ENCODE data around the gene SF3A1. TPM values are rescaled to one million over a fixed set of nuclear protein-coding genes. Genes with fewer than 3 reads are reported as not detected.

Gene SF3A1
- total RNA-seq, 2 donors from 2014 or later: 151 to 194 TPM

GRCh38 chr22:30397656-30398635 lies 41.3 kb upstream of the SF3A1 start:
- no peak for TF ChIP-seq CTCF (IDR thresholded peaks at IDR 0.05)
- intact Hi-C loops (cut with DNase I): no loop called here
- no peak for DNase-seq
- peak overlapping the region; percentile 3 to 50 for H3K9ac ChIP-seq (ENCODE audit: low read depth in 2 of 2, low read length in 2 of 2)
- H3K4me1 ChIP-seq: peaks cover 9% of the 10 kb centered on the region
- no peak overlapping the region for H3K27ac ChIP-seq
- peak overlapping the region; percentile 71 for H3K4me3 ChIP-seq
- peaks cover 10% of the 10 kb centered on the region for H3K27me3 ChIP-seq
- no peaks in the 10 kb centered on the region for H3K9me3 ChIP-seq
- no peaks in the 10 kb centered on the region for H3K36me3 ChIP-seq

DNA sequence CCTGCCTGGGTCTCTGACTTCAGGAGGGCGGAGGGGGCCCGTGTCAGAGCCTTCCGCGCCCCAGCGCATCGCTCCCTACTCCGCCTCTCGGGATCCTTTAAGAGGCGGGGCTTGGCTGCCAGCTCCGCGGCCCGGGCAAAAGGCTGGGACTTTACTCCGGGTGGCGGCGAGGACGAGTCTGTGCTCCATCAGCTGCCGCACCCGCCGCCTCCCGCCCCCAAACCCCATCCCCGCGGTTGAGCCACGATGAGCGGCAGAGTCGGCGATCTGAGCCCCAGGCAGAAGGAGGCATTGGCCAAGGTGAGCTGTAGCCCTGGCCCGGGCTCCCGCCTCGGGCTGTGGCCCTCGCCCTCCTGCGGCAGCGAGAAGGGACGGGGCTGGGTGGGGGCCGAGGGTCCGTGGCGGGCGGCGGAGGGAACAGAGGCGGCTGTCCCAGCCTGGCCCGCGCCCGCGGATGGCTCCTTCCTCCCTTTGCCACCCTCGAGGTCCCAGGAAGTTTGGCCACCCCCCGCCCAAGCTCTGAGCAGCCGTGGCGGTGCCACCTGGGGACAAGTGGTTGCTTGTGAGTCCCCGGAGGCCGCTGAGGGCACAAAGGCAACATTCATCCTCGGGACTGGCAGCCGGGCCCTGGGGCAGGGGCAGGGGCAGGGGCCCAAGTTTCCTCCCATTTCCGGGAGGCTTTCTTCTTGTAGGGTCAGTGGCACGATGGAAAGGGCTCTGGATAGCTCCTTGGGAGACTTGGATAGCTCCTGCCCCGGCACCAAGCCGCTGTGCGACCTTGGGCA lies 40.4 kb upstream of the SF3A1 start, which contains the start of gene SEC14L2:
Gene SEC14L2, plus strand, starts transcription at position 148 of the 785 bp plus-strand sequence. Its CDS starts 99 bp downstream, at position 247.
- peak within 1 kb of the TSS; percentile 3 to 50 for H3K9ac ChIP-seq (ENCODE audit: low read depth in 2 of 2, low read length in 2 of 2)
- no peak for TF ChIP-seq CTCF (IDR thresholded peaks at IDR 0.05)
- H3K4me1 ChIP-seq: peaks cover 9% of the 10 kb centered on the region
- peak within 1 kb of the TSS; percentile 71 for H3K4me3 ChIP-seq
- DNase-seq: peak; percentile 86
- H3K9me3 ChIP-seq: no peaks in the 10 kb centered on the region
- H3K27me3 ChIP-seq: peaks cover 10% of the 10 kb centered on the region
- no peak within 1 kb of the TSS for H3K27ac ChIP-seq
- H3K36me3 ChIP-seq: no peaks in the 10 kb centered on the region
- intact Hi-C loops (cut with DNase I): no loop called here

DNA sequence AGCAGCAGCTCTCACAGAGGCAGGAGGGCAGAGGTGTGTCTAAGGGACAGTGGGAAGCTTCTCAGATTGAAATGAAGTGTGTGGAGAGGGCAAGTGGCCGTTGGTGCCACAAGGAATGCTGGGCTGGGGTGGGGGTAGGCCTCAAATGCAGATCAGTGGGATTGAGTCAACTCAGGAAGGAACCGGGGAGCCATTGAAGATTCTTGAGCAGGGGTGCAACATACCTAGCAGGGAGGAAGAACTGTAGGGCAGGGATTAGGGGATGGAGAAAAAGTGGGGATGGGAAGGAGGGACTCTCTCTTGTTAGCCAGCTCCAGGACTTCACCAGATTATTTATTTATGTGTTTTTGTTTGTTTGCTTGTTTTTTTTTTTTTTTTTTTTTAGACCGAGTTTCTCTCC lies 37.2 kb upstream of the SF3A1 start:
- no peak for TF ChIP-seq CTCF (IDR thresholded peaks at IDR 0.05)
- intact Hi-C loops (cut with DNase I): loop anchor here (5.0 kb wide), 1 partner anchor 33 kb away; the partner anchor contains the start of gene MTFP1
- no peak for DNase-seq
- H3K27me3 ChIP-seq: peaks cover 10% of the 10 kb centered on the region
- H3K27ac ChIP-seq: no peak overlapping the region
- no peak overlapping the region for H3K4me3 ChIP-seq
- no peak overlapping the region for H3K9ac ChIP-seq (ENCODE audit: low read depth in 2 of 2, low read length in 2 of 2)
- no peaks in the 10 kb centered on the region for H3K36me3 ChIP-seq
- peaks cover 9% of the 10 kb centered on the region for H3K4me1 ChIP-seq
- no peaks in the 10 kb centered on the region for H3K9me3 ChIP-seq

- no peak overlapping the region for H3K4me3 ChIP-seq
- H3K9ac ChIP-seq (ENCODE audit: low read depth in 2 of 2, low read length in 2 of 2): no peak overlapping the region
- no peaks in the 10 kb centered on the region for H3K9me3 ChIP-seq
- H3K36me3 ChIP-seq: no peaks in the 10 kb centered on the region
- TF ChIP-seq CTCF (IDR thresholded peaks at IDR 0.05): no peak
- peaks cover 9% of the 10 kb centered on the region for H3K4me1 ChIP-seq
- no peak for DNase-seq
- intact Hi-C loops (cut with DNase I): loop anchor here (5.0 kb wide), 1 partner anchor 34 kb away; the partner anchor contains the start of gene MTFP1
- H3K27me3 ChIP-seq: peaks cover 10% of the 10 kb centered on the region
- H3K27ac ChIP-seq: no peak overlapping the region
These were observed 36.6 kb upstream of the SF3A1 start for GRCh38 chr22:30393322-30393680.

DNA sequence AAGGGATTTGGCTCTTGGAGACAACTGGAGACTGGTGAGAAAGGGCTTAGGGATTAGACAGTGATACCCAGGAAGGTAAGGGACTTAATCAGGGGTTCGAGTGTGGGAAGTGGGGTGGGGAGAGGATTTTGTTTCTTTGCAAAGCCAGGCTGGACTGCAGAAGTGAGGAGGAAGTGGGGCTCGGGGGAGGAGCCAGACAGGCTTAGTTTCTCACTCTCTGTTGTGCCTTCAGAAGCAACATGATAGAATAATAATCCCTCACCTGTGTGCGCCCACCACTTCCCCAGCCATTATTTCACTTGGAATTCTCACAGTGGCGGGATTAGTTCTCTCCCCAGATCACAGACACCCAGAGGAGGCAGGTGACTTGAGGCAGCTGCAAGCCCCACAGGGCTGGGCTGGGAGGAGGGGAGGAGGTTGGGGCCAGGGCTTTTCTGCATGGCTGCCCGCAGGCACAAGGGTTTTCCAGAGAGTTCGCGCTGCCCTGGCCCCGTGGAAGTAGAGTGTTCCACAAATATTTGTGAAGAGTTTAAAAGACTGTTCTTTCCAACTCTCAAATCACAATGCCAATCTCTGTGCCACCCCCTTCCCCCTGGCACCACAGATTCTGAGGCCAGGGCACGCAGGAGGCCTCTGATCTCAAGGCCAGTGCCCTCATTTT lies 36.1 kb upstream of the SF3A1 start:
- intact Hi-C loops (cut with DNase I): loop anchor here (5.0 kb wide), 1 partner anchor 35 kb away; the partner anchor contains the start of gene MTFP1
- Histone ChIP-seq H3K4me3 (no peak overlapping the region), H3K4me1 (peaks cover 9% of the 10 kb centered on the region), H3K36me3 (no peaks in the 10 kb centered on the region), H3K27ac (no peak overlapping the region), H3K9ac (ENCODE audit: low read depth in 2 of 2, low read length in 2 of 2) (no peak overlapping the region), H3K9me3 (no peaks in the 10 kb centered on the region), H3K27me3 (peaks cover 7% of the 10 kb centered on the region)
- no peak for TF ChIP-seq CTCF (IDR thresholded peaks at IDR 0.05)
- no peak for DNase-seq
